Frontal cortex (tissue), 4 donors: ENCODE measurements around the gene TAL1. TPM values are rescaled to one million over a fixed set of nuclear protein-coding genes. Genes with fewer than 3 reads are reported as not detected.

ENCODE experiments used
- DNase-seq, 2 donors: peaks; one replicate each; pipeline ENCODE4 v3.0.0; 2012; ENCODE audit warnings: low spot score in 2 of 2
- FAIRE-seq: peaks from 2 replicates; lab custom pipeline; 2012; peaks lifted over from hg19 to GRCh38; lab: Jason Lieb, UNC
- total RNA-seq: library from RNA; depleted of rRNA; stranded (reverse); fragments of >200 nt; gene quantifications from one replicate; pipeline ENCODE4 v1.2.3, GENCODE V29; 2014
- donor health status: control.
- donor health status: control.
- donor health status: control.

Gene TAL1
- total RNA-seq, 1 donor from 2014 or later = 1.2 TPM

DNA sequence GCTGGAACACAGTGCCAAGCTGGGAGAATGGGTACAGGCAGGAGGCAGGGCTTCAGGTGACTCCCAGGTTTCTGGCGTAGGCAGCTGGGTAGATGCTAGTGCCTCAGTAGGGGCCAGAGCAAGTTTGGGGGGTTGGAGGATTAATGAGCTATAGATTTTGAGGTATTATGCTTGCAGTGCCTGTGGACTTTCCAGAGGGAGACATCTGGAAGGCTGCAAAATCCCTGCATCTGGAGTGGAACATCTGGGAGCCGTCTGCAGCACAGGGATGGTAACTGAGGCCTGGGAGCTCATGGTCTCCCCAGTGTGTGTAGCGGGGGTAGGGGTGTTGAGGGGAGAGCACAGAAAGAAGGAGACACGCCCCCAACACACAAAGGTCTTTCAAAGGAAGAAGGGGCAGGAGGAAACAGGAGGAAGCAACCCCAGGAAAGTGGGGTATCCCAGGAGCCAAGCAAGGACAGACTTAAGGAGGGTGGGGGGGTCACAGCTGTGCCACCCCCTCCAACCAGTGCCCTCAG is 40.0 kb downstream of the TAL1 start:
- no peak for FAIRE-seq
- no peak for DNase-seq

DNA sequence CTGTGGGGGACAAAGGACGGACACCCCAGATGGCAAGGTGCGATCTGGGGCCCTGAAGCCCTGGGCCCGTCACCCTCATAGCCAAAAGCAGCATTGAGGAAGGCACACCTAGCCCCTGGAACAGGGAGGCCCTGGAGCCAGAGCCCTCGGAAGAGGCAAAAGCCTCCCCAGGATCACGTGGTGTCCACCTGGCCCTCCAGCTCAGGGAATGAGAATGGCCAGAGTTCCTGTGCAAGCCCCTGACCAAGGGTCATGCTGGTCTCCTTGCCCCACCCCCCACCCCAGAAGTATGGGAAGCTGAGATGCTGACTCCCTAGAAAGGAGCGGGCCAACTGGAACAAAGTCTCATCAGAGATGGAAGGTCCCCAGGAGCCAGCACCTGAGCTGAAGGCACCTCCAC is 41.2 kb downstream of the TAL1 start:
- no peak for FAIRE-seq

DNA sequence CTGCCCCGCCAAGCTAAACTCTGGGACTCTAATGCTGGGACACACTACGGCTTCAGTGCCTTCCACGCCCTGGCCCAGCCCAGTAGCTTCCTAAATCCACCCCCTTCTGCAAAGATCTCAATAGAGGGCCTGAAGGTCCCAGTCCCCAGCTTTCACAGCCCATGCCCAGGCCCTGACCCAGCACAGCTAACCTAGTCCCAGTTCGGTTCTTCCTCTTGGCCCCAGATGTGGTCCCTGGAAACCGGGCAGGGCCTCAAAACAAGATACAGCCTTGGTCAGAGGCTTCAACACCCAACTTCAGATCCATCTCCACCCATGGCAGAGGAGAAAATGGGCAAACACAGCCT is 41.5 kb downstream of the TAL1 start:
- FAIRE-seq (no peak), DNase-seq (no peak)

More for the DNA sequence above, 41.2 kb downstream of the TAL1 start:
- no peak for DNase-seq

DNA sequence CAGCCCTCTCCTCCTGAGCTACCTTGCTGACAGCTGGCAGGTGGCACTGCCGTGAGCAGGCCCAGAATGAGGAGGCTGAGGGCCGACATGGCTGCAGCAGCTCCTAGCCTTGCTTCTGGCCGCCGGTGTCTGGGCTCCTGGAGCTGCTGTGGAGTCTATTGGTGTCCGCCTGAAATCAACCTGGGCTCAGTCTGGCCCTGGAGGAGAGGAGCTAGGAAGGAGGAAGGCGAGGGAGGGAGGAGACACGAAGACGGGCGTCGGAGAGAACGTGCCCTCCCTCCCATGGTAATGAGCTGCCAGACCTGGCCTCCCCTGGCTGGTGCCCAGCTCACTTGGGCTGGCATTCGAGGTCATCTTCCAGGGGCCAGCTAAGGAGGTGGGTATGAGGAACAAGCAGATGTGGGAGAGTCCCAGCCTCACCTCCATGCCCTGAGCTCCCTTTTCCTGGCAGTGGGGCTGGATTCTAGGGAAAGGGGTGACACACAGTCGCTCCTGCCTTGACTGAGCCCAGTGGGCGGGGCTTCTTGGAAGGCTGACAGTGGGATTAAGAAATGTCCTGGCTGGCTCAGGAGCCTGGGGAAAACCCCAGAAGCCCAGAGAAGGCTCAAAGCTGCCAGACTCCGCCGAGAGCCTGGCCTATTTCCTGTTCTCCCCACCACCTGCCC is 42.0 kb downstream of the TAL1 start, which contains the start of gene PDZK1IP1:
PDZK1IP1 (minus strand) TSS at position 193 of the 665 bp plus-strand sequence; CDS start at position 89, 104 bp downstream.
- DNase-seq = peak in 1 of 2 donors; percentile 34
- FAIRE-seq = no peak

DNA sequence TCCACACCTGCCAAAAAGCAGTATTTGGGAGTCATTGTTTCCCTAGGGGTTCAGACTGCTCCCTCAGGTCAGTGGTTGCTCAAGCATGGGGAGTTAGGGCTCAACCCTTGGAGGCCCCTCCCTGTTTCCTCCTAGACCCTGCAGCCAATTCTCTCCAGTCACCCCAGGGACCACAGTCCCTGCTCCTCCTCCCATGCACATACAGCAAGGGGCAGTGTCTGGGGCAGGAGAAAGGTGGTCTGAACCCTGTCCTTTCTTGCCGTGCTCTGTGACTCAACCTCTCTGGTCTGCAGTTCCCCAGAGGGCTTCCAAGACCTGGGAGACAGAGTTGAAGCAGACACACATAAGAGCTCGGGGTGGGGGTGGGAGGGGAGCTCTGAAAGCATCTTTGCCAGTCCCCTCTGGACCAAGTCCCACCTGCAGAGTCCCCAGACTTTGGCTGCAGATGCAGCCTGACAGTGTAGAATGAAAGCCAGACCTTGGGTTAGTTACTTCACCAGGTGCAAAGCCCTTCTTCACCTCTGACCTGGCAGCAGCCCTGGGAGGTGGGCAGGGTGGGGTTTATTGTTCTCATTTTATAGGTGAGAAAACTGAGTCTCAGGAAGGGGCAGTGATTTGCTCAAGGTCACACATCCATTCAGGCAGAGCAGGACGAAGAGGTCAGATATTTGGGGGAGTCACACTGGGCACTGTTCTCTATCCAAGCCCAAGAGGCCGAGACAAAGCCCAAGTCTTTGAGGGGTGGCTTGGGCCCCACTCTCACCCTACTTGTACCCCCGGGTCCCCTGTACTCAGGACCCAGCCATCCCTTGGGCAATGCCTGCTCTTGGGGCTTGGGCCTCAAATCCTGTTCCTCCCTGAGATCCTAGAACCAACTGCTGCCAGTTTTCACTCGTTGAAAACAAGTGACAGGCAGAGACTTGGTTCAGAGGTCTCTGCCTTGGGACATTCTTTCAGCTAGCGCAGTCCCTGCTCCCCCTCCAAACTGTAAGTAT is 42.9 kb downstream of the TAL1 start:
- FAIRE-seq (no peak), DNase-seq (no peak)

DNA sequence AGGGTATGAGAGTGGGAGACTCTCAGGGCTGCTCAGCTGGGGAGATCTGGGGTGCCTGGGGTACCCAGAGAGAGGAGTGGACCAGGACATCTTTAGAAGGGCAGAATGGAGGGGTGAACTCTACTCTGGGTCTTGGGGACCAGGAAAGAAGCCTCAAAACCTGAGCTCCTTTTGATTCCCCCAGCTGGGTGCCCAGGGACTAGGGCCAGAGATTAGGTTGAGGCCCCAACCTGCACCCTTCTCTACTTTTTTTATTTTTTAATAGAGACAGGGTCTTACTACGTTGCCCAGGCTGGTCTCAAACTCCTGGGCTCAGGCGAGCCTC is 44.1 kb downstream of the TAL1 start:
- FAIRE-seq (no peak), DNase-seq (no peak)

DNA sequence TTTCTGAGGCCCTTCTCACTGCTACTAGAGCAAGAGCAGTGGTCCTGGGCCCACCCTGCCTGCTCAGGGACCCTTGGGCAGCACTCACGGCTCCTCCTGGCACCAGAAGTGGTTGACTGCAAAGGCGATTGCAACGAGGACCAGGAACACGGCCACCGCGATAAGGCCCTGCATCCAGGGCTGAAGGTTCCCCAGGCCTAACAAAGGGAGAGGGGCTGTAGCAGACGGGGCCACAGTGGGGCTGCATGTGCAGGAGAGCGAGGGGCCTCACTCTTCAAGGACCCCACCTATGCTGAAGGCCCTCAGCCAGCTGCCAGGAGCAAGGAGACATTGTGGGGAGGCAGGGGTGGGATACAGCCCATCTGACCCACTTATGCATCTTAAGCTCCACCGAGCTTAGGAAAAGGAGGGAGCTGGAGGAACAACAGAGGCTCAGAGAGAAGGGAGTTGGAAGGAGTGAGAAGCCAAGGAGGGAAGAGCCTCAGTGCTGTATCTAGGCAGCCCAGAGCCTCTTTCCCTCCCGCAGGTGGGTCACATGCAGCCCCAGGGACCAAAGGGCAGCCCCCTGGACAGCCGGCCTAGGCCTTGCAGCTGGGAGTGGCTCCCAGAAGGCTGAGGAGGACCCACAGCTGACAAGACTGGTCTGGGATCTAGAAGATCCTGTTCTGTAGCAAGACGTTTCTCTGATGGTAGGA is 44.6 kb downstream of the TAL1 start:
- FAIRE-seq (no peak), DNase-seq (no peak)

DNA sequence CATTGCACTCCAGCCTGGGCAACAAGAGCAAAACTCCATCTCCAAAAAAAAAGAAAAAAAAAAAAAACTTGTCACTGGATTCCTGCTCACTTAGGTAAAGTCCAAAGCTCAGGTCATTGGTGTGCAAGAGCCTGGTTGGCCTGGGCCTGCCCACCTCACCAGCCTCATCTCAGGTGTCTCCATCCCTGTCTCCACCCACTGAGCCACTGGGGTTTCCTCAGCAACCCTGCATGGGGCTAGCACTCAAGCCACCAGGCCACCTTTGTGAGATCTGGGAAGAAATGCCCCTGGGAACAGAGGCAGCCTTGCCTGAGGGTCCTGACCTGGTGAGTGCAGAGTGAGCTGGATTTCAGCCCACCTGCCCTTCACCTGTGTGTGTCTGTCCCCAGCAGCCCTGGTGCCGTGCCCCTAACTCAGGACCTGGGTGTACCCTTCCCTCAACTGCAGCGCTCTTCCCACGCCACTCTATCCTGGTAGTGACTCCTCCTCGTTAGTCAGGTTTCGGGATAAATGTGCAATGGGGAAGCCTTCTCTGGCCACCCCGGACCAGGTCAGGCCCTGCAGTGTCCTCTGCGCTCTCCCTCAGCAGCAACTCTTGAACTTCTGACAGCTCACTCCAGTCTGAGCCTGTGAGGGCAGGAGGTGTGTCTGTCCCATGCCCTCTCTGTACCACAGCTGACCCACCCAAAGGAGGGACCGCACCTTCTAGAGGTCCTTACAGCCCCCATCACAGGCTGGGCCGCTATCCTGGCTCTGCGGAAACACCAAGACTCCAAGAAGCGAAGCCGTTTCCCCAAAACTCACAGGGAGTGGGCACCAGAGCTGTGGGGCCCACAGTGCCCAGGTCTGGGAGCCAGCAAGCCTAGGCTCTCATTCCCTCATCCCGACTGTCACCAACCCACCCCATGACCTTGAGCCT is 45.5 kb downstream of the TAL1 start:
- DNase-seq = no peak
- FAIRE-seq = no peak

DNA sequence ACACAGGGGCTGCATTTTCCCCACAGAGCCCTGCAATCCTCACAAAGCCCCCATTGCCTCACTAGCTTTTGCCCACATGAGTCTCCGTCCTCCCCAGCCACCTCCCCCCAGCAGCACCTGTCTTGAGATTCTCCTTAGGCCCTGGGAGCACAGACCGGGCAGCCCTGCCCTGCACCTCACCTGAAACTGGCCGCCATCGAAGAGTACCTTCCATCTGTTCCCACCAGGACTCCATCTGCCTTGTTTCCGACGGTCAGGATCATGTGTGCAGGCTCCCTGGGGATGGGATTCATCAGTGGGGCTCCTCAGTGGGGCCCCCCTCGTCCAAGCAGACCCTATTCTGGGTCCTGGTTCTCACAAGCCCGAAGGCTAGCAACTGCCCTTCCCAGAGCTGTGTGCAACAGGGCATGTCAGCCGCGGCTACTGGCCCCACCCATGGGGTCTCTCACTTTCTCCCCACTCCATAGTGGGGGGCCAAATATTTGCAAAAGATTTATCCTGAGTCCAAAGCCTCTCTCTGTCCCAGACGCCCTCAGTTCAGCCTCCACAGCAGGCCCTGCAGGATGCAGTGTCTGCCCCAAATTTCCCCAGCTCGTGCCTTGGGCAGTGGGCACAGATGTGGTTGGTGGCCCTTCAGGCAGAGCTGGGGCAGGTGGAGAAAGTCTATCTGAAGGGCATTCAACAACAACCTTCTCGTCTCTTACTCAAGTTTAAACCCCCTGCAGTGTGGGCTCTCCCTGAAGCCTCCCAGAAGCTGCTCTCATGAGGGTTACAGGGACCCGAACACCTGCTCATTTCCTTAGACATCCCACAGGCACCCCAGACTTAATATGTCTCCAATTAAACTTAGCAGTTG is 47.0 kb downstream of the TAL1 start:
- DNase-seq = no peak
- no peak for FAIRE-seq

DNA sequence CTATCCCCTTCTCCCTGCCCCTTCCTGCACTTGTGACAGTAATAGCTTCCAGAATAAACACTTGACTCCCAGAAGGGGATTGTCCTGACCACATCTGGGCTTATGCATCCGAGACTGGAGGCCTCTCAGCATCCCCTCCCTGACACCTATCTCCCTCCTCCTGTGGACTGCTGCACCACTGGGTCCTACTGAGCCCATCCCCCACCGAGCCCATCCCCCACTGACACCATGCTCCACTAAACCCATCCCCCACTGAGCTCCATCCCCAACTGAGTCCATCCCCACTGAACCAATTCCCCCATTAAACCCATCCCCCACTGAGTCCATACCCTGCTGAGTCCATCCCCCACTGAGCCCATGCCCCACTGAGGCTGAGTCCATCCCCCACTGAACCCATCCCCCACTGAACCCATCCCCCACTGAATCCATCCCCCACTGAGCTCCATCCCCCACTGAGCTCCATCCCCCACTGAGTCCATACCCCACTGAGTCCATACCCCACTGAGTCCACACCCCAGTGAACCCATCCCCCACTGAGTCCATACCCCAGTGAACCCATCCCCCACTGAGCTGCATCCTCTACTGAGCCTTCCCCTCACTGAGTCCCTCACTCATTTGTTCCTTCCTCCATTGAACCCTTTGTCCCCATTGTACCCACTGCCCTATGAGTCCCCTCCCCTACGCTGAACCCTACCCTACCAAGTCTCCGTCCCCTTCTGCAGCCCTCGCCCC is 47.8 kb downstream of the TAL1 start:
- FAIRE-seq = no peak
- DNase-seq = no peak

DNA sequence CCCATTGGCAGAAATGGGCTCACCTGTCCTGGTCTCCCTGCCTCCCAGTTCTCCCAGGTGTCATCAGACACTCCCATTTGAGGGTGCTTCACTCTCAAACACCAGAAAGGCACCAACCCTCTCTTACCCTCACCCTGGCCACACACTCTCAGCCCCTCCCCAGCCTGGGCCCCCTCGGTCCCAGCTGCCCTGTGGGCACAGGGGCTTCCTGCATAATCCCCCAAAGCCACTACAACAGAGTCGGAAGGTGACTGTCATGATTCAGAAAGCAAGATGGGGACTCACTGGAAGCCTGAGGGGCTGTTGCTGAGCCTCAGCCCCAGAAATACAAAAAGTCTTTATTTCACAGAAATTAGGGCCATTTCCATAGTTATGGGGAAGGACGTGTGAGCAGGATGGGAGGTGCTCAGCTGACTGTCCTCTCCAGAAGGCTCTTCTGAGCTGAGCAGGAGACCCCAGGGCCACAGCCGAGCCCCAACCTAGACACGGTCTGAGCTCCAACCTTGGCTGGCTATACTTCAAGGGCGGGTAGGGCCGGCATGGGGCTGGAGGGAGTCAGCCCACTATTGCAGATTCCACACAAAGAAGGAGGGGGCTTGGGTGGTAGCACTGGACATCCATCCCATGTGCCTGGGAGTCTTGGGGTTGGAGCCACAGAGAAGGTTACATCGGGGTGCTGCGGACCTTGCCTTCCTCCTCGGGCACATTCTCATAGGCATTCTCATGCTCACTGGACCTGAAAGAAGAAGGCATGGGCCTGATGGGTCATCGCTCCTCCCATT is 48.5 kb downstream of the TAL1 start:
- FAIRE-seq (no peak), DNase-seq (no peak)

DNA sequence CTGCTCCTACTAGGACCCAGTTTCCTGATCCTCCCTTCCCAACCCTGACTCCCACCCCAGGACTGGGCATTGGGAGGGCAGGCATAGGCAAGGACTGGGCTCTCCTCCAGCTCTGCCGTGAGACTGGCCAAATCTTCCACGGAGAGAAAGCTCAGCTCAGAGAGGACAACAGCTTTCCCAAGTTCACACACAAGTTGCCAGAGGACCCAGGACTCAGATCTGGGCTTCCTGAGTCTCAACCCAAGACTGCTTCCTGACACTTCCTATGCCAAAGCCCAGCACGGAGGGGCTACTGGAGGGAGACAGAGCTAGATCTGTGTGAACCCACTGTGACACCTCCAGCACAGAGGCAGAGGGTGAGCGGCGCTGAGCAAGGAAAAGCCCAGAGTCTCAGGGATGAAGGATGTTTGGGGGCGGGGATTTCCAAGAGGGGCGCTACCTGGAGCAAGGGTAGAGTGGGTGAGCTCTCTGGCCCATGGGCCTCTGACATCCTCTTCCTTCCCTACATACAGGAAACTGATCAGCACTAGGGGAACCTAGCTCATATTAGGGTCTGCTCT is 49.3 kb downstream of the TAL1 start:
- FAIRE-seq (no peak), DNase-seq (no peak)

DNA sequence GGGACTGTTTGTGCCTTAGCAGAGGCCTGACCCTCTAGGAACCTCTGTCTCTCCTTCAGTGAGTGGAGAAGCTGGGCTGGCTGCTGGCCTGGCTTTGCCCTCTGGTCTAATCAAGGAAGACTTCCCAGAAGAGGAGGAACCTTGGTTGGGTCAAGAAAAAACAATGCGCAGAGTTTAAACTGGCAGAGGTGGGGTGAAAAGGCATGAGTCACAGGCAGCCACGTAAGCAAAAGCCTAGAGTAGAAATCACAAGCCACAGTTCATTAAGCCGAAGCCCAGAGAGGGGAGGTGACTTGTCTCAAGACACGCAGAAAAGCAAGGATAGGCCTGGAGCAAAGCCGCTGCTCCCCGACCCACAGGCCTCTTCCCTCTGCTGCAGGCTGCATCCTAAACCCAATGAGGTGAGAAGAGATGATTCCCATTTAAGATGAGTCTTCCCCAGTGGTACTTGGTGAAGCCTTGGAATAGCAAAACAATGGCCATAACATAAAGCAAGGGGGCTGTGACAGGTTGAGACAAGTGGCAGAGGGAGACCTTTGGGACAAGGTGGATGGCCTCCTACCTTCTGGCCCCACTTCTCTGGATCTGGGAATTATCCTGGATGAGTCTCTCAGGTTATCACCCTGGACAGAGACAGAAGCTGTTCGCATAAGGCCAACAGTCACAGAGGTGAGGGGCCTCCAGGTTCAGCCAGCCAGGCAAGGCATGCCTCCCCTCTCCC is 49.9 kb downstream of the TAL1 start:
- FAIRE-seq (no peak), DNase-seq (no peak)

DNA sequence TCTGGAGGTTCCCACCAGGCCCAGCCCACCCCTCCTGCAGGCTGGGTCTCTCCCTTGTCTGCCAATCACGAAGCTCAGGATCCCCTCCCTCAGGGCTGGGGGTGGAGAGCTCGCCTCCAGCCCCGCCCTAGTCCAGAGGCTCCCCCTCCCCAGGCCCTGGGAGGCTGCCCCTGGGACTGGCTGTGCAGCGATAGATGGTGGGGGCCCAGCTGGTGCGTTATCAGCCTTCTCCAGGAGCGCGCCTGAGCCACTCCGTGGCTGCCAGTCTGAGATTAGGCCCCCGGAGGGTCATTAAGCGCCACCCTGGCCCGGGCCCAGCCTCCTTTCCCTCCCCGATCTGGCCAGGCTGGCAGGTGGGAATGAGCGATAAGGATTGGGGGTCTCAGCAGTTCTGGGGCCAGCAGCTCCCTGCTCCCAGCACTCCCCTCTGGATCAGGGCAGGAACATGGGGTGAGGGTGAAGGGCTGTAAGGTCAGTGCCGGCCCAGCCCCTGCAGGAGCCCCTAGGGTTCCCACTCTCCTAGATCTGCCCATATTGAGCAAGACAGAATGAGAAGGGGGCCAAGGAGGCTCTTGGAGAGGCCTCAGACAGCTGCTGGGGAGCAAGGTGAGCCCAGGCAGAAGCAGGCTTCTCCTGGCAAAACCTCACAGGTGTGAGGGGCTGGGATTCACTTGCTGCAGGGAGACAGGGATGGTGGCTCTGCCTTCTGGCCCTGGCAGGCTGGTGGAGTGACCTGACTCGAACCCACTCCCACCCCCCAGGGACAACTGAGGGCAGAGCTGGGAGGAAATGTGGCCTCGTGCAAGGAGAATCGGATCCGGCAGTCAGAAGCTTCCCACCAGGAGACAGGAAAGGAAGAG is 50.7 kb downstream of the TAL1 start:
- no peak for FAIRE-seq
- DNase-seq = no peak

DNA sequence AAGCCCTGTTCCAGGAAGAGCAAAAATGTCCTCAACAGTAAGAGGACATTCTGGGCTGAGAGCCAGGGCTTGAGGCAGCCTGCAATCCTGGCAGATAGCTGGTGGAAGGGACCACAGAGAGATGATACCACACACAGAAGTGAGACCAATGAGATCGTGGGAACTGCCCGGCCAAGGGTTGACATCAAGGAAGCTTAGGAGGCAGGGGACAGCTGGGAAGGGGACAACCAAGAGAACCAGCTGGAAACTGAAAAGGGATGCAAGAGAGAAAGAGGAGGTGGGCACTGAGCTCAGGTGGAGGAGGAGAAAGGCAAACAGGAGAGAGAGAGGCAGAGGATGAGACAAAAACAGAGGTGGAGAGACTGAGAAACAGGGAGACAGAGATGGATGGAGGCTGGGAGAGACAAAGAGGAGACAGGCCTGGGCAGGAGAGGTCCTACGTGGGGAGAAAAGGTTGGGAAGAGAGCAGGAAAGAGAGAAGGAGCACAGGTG is 51.4 kb downstream of the TAL1 start:
- DNase-seq (no peak), FAIRE-seq (no peak)
